PC-3 (cell line): ENCODE results near the gene SIDT2.

Source experiments
- EZH2 ChIP-seq: fragments of 300-600 bp; sonication (generic); IDR thresholded peaks from one replicate; pipeline ENCODE4 v1.6.1; 2017; ENCODE audit warnings: antibody characterized with exemption, mild to moderate bottlenecking, low read length; ENCODE audit not compliant: unreplicated experiment
- TF ChIP-seq, protein P1 (sequence below): fragments of 300-600 bp; sonication (generic); conservative IDR thresholded peaks from 2 replicates; pipeline ENCODE4 v1.5.1; 2017; ENCODE audit warnings: antibody characterized with exemption, low read depth, mild to moderate bottlenecking, low read length

DNA sequence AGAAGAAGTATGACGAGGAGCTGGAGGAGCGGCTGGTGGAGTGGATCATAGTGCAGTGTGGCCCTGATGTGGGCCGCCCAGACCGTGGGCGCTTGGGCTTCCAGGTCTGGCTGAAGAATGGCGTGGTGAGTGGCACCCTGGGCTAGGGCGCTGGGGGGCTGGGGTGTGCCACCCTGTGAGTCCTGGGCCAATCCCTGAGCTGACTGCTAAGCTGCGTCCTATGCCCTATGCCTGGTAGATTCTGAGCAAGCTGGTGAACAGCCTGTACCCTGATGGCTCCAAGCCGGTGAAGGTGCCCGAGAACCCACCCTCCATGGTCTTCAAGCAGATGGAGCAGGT, 24.5 kb downstream of the SIDT2 start:
- TF ChIP-seq, protein P1, sequence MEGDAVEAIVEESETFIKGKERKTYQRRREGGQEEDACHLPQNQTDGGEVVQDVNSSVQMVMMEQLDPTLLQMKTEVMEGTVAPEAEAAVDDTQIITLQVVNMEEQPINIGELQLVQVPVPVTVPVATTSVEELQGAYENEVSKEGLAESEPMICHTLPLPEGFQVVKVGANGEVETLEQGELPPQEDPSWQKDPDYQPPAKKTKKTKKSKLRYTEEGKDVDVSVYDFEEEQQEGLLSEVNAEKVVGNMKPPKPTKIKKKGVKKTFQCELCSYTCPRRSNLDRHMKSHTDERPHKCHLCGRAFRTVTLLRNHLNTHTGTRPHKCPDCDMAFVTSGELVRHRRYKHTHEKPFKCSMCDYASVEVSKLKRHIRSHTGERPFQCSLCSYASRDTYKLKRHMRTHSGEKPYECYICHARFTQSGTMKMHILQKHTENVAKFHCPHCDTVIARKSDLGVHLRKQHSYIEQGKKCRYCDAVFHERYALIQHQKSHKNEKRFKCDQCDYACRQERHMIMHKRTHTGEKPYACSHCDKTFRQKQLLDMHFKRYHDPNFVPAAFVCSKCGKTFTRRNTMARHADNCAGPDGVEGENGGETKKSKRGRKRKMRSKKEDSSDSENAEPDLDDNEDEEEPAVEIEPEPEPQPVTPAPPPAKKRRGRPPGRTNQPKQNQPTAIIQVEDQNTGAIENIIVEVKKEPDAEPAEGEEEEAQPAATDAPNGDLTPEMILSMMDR = no peak
- no peak for TF ChIP-seq EZH2
